GM12878 (cell line): ENCODE results near the gene VMP1. TPM values are rescaled to one million over a fixed set of nuclear protein-coding genes. Genes with fewer than 3 reads are reported as not detected.

Source experiments
- ATAC-seq: fragments of 200-7000 bp; cut with Tn5 transposase; 3 replicates; pipeline ENCODE4 v1.9.1; 2020; ENCODE audit warnings: mild to moderate bottlenecking, moderate library complexity
- BruUV-seq: library from RNA; stranded (reverse); fragments of 400-500 nt; replicated peaks from 2 replicates; lab custom pipeline; 2021; lab: Mats Ljungman, UMichigan
- CTCF ChIA-PET: fragments of 300-600 bp; sonication (Branson Sonifier 250); formaldehyde crosslinking; extraction: SDS; loops from one replicate; lab custom pipeline; 2021; ENCODE audit warnings: inconsistent platforms; lab: Yijun Ruan, JAX
- POLR2A ChIA-PET: fragments of 350-600 bp; formaldehyde crosslinking; extraction: SDS; loops from one replicate; lab custom pipeline; 2021; ENCODE audit warnings: inconsistent platforms; lab: Charles Lee
- RAD21 ChIA-PET: fragments of 300-600 bp; sonication (Branson Sonifier 250); formaldehyde crosslinking; loops from one replicate; lab custom pipeline; 2023; ENCODE audit warnings: antibody characterized with exemption; ENCODE audit not compliant: unreplicated experiment; lab: Charles Lee
- SMC1A ChIA-PET: fragments of 300-600 bp; sonication (Branson Sonifier 250); formaldehyde crosslinking; loops from one replicate; lab custom pipeline; 2023; ENCODE audit not compliant: unreplicated experiment, uncharacterized antibody; lab: Charles Lee
- DNase-seq: peaks from one replicate; pipeline ENCODE4 v3.0.0-alpha.2; 2011; ENCODE audit warnings: low read depth, low spot score
- FAIRE-seq: peaks from 3 replicates; lab custom pipeline; 2011; peaks lifted over from hg19 to GRCh38; lab: Jason Lieb, UNC
- H2AFZ ChIP-seq: 2 replicates; pipeline ENCODE4 v1.6.0; 2011; ENCODE audit warnings: low read depth, low read length, control low read depth; ENCODE audit not compliant: control insufficient read depth
- H3K27ac ChIP-seq: 2 replicates; pipeline ENCODE4 v1.5.1; 2011; ENCODE audit warnings: control low read depth; ENCODE audit not compliant: control insufficient read depth, insufficient read depth
- H3K27me3 ChIP-seq, 2 experiments: replicated peaks in 1 of 2; 2 replicates each; pipeline versions ENCODE4 v1.6.0 to v1.6.1; 2011; ENCODE audit warnings: low read length in 1 of 2; ENCODE audit not compliant: control insufficient read depth in 2 of 2, insufficient read depth in 2 of 2
- H3K36me3 ChIP-seq, 2 experiments: 2 replicates each; pipeline ENCODE4 v1.5.1; 2011; ENCODE audit warnings: low read length in 1 of 2; ENCODE audit not compliant: control insufficient read depth in 2 of 2, insufficient read depth in 2 of 2
- H3K4me1 ChIP-seq: 2 replicates; pipeline ENCODE4 v1.6.1; 2011; ENCODE audit warnings: mild to moderate bottlenecking, low read length, moderate library complexity, mixed read lengths; ENCODE audit not compliant: control insufficient read depth, insufficient read depth
- H3K4me2 ChIP-seq: 2 replicates; pipeline ENCODE4 v1.6.0; 2011; ENCODE audit warnings: control low read depth; ENCODE audit not compliant: control insufficient read depth, insufficient read depth
- H3K4me3 ChIP-seq: fragments of 200-600 bp; sonication (generic); 2 replicates; pipeline ENCODE4 v1.5.1; 2016
- H3K79me2 ChIP-seq: 2 replicates; pipeline ENCODE4 v1.6.0; 2011; ENCODE audit warnings: low read length; ENCODE audit not compliant: control insufficient read depth, insufficient read depth
- H3K9ac ChIP-seq: 2 replicates; pipeline ENCODE4 v1.8.0; 2011; ENCODE audit warnings: low read length, control low read depth, mixed read lengths; ENCODE audit not compliant: control insufficient read depth, insufficient read depth
- H3K9me3 ChIP-seq: replicated peaks from 3 replicates; pipeline ENCODE4 v1.5.1; 2011; ENCODE audit warnings: mild to moderate bottlenecking, low read length; ENCODE audit not compliant: control insufficient read depth, insufficient read depth
- H4K20me1 ChIP-seq: 2 replicates; pipeline ENCODE4 v1.6.0; 2011; ENCODE audit not compliant: control insufficient read depth, insufficient read depth
- MTA3 ChIP-seq: IDR thresholded peaks from 2 replicates; pipeline ENCODE4 v1.6.1; 2012; ENCODE audit warnings: low read length, inconsistent platforms, borderline replicate concordance
- NBN ChIP-seq: fragments of 450-650 bp; IDR thresholded peaks from 2 replicates; pipeline ENCODE4 v1.6.1; 2016
- NFXL1 ChIP-seq: fragments of 450-650 bp; IDR thresholded peaks from 2 replicates; pipeline ENCODE4 v1.6.1; 2017; ENCODE audit warnings: antibody characterized with exemption, mild to moderate bottlenecking, borderline replicate concordance
- SPI1 ChIP-seq: IDR thresholded peaks from 2 replicates; pipeline ENCODE4 v1.6.1; 2011; ENCODE audit warnings: low read depth, mild to moderate bottlenecking, low read length, moderate library complexity, borderline replicate concordance; ENCODE audit not compliant: insufficient read depth
- STAT3 ChIP-seq: IDR thresholded peaks from 2 replicates; pipeline ENCODE4 v1.6.1; 2011; ENCODE audit warnings: low read depth, low read length, improper control_type of control experiment
- SUZ12 ChIP-seq: fragments of 200-600 bp; sonication (generic); IDR thresholded peaks from one replicate; pipeline ENCODE4 v1.6.1; 2018; ENCODE audit warnings: antibody characterized with exemption, mild to moderate bottlenecking; ENCODE audit not compliant: unreplicated experiment
- ZNF217 ChIP-seq: fragments of 450-650 bp; IDR thresholded peaks from 2 replicates; pipeline ENCODE4 v1.6.1; 2017; ENCODE audit warnings: antibody characterized with exemption, mild to moderate bottlenecking
- WGBS: methylation state at CpG from one replicate; pipeline ENCODE4 v1.1.6; 2016; ENCODE audit warnings: low lambda C conversion rate; ENCODE audit not compliant: insufficient replicate concordance, insufficient coverage; ENCODE audit errors: missing lambda C conversion rate; 5-methylcytosine and 5-hydroxymethylcytosine counted together
- in situ Hi-C: fragments of 300-500 bp; cut with MboI; formaldehyde crosslinking; loops from 9 replicates; pipeline ENCODE4 v1.14.3; 2018; ENCODE audit warnings: mixed read lengths
- intact Hi-C: fragments of 100-400 bp; cut with micrococcal nuclease; formaldehyde crosslinking; loops from one replicate; pipeline ENCODE4 v1.14.2; 2022; ENCODE audit not compliant: unreplicated experiment
- polyA plus RNA-seq, 11 experiments: library from polyadenylated mRNA; depleted of rRNA in 4 of 11; unstranded in 6 of 11; stranded (reverse) in 5 of 11; fragments of >200 nt; fragmentation: Nextera tagmentation in 4 of 11; fragmentation: Illumina TruSeq in 1 of 11; extraction: Ambion mirVana in 4 of 11; extraction: Trizol in 1 of 11; gene quantifications; 1 replicate in 1 of 11; 2 replicates in 10 of 11; pipeline versions ENCODE4 v1.2.1 to v1.2.3, GENCODE V29; 2011 to 2016; ENCODE audit warnings: inconsistent platforms in 2 of 11, missing spikeins in 2 of 11, low read depth in 1 of 11
- total RNA-seq, 4 experiments: library from RNA; depleted of rRNA in 3 of 4; stranded (reverse); fragments of >200 nt in 3 of 4; fragmentation: Illumina TruSeq in 1 of 4; extraction: Trizol in 1 of 4; gene quantifications; 2 replicates each; pipeline versions ENCODE4 v1.2.1 to v1.2.3, GENCODE V29; 2013 to 2021
- TF ChIP-seq, protein P1 (sequence below): IDR thresholded peaks from 2 replicates; pipeline ENCODE4 v1.6.1; 2012; ENCODE audit warnings: improper control_type of control experiment, low read depth, low read length; ENCODE audit not compliant: insufficient replicate concordance

VMP1 gene
- total and polyA plus RNA-seq, 10 of the 15 experiments (the other 5 are each of a cell fraction or from before 2014, with no cell fraction given), result 88.4 to 199 (median 132) TPM

GRCh38 chr17:59830846-59831486 is 123.5 kb downstream of the VMP1 start:
- H3K4me1 ChIP-seq, result peaks cover 86% of the 10 kb centered on the region
- RAD21 ChIA-PET, result interaction anchor here (0.8 to 11.5 kb wide), 8 partner anchors 10 to 78 kb away, joined by 3 to 223 read pairs (median 28); no protein-coding TSS in a partner anchor

GRCh38 chr17:59832883-59833379 is 125.5 kb downstream of the VMP1 start:
- ATAC-seq (peak; percentile 29), DNase-seq (peak; percentile 88), FAIRE-seq (no peak)
- peaks cover 75% of the 10 kb centered on the region for H3K4me1 ChIP-seq
- POLR2A ChIA-PET, result interaction anchor here (0.7 to 12.0 kb wide), 15 partner anchors 8 to 132 kb away, joined by 3 to 332 read pairs (median 6); no protein-coding TSS in a partner anchor
- H3K9me3 ChIP-seq, result no peaks in the 10 kb centered on the region
- peak overlapping the region; percentile 98 for H3K27ac ChIP-seq
- BruUV-seq, result no TSS peak
- H3K4me2 ChIP-seq, result peak overlapping the region; percentile 69
- RAD21 ChIA-PET, result interaction anchor here (0.6 to 11.5 kb wide), 12 partner anchors 8 to 80 kb away, joined by 3 to 223 read pairs (median 8); partner anchors contain the start of gene TUBD1
- WGBS, result 0% methylated on average over 4 of the region's 4 CpGs
- H2AFZ ChIP-seq, result no peak overlapping the region
- SMC1A ChIA-PET, result interaction anchor here (0.9 to 15.2 kb wide), 16 partner anchors 9 to 80 kb away, joined by 3 to 250 read pairs (median 5); no protein-coding TSS in a partner anchor
- H3K36me3 ChIP-seq, result no peaks in the 10 kb centered on the region
- H4K20me1 ChIP-seq, result no peaks in the 10 kb centered on the region
- H3K4me3 ChIP-seq, result no peak overlapping the region
- in situ Hi-C loops, result loop anchor here (10.0 kb wide), 1 partner anchor 1498 kb away; no protein-coding TSS in a partner anchor
- peak overlapping the region; percentile 18; the same call in 1 of the 2 replicates for H3K9ac ChIP-seq
- intact Hi-C loops, result no loop called here
- no peaks in the 10 kb centered on the region for H3K27me3 ChIP-seq
- H3K79me2 ChIP-seq, result peaks cover 36% of the 10 kb centered on the region
- CTCF ChIA-PET, result interaction anchor here (0.7 to 7.9 kb wide), 13 partner anchors 9 to 86 kb away, joined by 3 to 75 read pairs (median 5); no protein-coding TSS in a partner anchor
- TF ChIP-seq MTA3 (0 out of 2 replicates have a peak, but pooled peaks have one; percentile 22), NBN (peak; percentile 89), STAT3 (no peak), SPI1 (no peak), ZNF217 (peak; percentile 83)
- TF ChIP-seq, protein P1, sequence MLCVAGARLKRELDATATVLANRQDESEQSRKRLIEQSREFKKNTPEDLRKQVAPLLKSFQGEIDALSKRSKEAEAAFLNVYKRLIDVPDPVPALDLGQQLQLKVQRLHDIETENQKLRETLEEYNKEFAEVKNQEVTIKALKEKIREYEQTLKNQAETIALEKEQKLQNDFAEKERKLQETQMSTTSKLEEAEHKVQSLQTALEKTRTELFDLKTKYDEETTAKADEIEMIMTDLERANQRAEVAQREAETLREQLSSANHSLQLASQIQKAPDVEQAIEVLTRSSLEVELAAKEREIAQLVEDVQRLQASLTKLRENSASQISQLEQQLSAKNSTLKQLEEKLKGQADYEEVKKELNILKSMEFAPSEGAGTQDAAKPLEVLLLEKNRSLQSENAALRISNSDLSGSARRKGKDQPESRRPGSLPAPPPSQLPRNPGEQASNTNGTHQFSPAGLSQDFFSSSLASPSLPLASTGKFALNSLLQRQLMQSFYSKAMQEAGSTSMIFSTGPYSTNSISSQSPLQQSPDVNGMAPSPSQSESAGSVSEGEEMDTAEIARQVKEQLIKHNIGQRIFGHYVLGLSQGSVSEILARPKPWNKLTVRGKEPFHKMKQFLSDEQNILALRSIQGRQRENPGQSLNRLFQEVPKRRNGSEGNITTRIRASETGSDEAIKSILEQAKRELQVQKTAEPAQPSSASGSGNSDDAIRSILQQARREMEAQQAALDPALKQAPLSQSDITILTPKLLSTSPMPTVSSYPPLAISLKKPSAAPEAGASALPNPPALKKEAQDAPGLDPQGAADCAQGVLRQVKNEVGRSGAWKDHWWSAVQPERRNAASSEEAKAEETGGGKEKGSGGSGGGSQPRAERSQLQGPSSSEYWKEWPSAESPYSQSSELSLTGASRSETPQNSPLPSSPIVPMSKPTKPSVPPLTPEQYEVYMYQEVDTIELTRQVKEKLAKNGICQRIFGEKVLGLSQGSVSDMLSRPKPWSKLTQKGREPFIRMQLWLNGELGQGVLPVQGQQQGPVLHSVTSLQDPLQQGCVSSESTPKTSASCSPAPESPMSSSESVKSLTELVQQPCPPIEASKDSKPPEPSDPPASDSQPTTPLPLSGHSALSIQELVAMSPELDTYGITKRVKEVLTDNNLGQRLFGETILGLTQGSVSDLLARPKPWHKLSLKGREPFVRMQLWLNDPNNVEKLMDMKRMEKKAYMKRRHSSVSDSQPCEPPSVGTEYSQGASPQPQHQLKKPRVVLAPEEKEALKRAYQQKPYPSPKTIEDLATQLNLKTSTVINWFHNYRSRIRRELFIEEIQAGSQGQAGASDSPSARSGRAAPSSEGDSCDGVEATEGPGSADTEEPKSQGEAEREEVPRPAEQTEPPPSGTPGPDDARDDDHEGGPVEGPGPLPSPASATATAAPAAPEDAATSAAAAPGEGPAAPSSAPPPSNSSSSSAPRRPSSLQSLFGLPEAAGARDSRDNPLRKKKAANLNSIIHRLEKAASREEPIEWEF, result no peak

More at GRCh38 chr17:59830846-59831486, 123.5 kb downstream of the VMP1 start:
- Histone ChIP-seq H4K20me1 (no peaks in the 10 kb centered on the region), H3K79me2 (peaks cover 49% of the 10 kb centered on the region), H3K27ac (peak overlapping the region; percentile 98), H3K9me3 (no peaks in the 10 kb centered on the region), H3K9ac (peak overlapping the region; percentile 26), H3K4me2 (peak overlapping the region; percentile 31), H3K36me3 (no peaks in the 10 kb centered on the region), H3K27me3 (no peaks in the 10 kb centered on the region), H3K4me3 (no peak overlapping the region), H2AFZ (no peak overlapping the region)
- WGBS, result 89% methylated on average over 1 of the region's 1 CpG
- TF ChIP-seq SUZ12 (no peak), NFXL1 (peak; percentile 47; the same call in 1 of the 2 replicates)
- no peak for DNase-seq
- ATAC-seq, result no peak
- ChIA-PET POLR2A (interaction anchor here (0.5 to 12.0 kb wide), 8 partner anchors 12 to 210 kb away, joined by 3 to 332 read pairs (median 6); no protein-coding TSS in a partner anchor), CTCF (interaction anchor here (0.5 to 7.9 kb wide), 10 partner anchors 15 to 395 kb away, joined by 3 to 75 read pairs (median 7); no protein-coding TSS in a partner anchor), SMC1A (interaction anchor here (1.0 to 15.2 kb wide), 13 partner anchors 8 to 79 kb away, joined by 3 to 250 read pairs (median 9); no protein-coding TSS in a partner anchor)
- no peak for FAIRE-seq
- intact Hi-C loops, result no loop called here
- BruUV-seq, result no TSS peak
- in situ Hi-C loops, result loop anchor here (10.0 kb wide), 1 partner anchor 1496 kb away; no protein-coding TSS in a partner anchor
